Neutrophil (primary cell): Measurements from ENCODE around the gene KIFAP3.

Experiments
- H3K27ac ChIP-seq: fragments of 200-600 bp; sonication (generic); 2 replicates; pipeline ENCODE4 v1.5.1; 2016; ENCODE audit warnings: mild to moderate bottlenecking, moderate library complexity
- H3K27me3 ChIP-seq: fragments of 200-600 bp; sonication (generic); 2 replicates; pipeline ENCODE4 v1.6.0; 2016; ENCODE audit warnings: mild to moderate bottlenecking
- H3K36me3 ChIP-seq: fragments of 200-600 bp; sonication (generic); 2 replicates; pipeline ENCODE4 v1.5.1; 2017
- H3K4me1 ChIP-seq, 2 experiments: fragments of 200-600 bp in 1 of 2; sonication (generic) in 1 of 2; 1 replicate in 1 of 2; 2 replicates in 1 of 2; pipeline versions ENCODE4 v1.5.1 to v1.6.1; 2013 to 2016; ENCODE audit warnings: low read depth in 1 of 2, low read length in 1 of 2, mild to moderate bottlenecking in 1 of 2, moderate library complexity in 1 of 2; ENCODE audit not compliant: control insufficient read depth in 1 of 2, insufficient read depth in 1 of 2
- H3K4me3 ChIP-seq, 2 experiments: fragments of 200-600 bp in 1 of 2; sonication (generic) in 1 of 2; 1 replicate in 1 of 2; 2 replicates in 1 of 2; pipeline ENCODE4 v1.5.1; 2013 to 2016; ENCODE audit warnings: low read depth in 1 of 2, low read length in 1 of 2, mild to moderate bottlenecking in 1 of 2, moderate library complexity in 1 of 2
- H3K9me3 ChIP-seq: fragments of 200-600 bp; sonication (generic); 2 replicates; pipeline ENCODE4 v1.5.1; 2016
- CTCF ChIP-seq: fragments of 200-600 bp; sonication (generic); IDR thresholded peaks from 2 replicates; pipeline ENCODE4 v1.5.1; 2016; ENCODE audit warnings: antibody characterized with exemption

The KIFAP3 gene

DNA sequence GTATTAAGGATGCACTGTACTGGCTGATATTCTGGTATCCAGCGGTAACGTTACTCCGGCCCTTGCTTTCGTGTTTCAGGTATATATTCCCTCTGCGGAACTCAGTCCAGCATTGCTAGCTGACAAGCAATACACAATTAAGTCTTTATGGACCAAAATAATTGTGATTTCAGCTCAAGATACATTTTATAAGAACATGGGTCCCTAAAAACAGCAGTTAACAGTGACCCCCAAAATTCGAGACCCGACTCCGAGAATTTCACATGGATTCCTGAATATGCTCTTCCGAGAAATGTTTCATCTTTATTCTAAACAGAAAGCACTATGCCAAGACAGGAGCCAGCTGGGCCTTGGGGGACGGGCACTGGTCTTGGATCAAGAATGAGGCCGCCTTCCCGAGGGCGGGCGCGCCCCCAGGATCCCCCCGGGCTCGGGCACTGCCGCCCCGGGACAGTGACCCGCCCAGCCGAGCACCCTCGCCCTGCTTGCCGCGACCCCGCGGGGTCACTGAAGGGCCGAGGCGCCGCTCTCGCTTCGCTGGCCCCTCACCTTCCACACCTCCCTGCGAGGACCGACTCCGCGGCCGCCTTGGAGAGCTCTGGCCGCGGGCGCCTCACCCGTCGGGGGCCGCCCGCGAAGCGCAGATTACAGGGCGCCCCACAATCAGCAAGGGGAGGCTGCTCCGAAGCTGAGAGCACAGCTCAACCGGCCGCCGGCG, 181.4 kb downstream of the KIFAP3 start:
- Histone ChIP-seq H3K27ac (peak overlapping the region; percentile 97), H3K4me3 (peak overlapping the region; percentile 88 to 89), H3K27me3 (peaks cover 14% of the 10 kb centered on the region), H3K4me1 (peaks cover 19 to 40% of the 10 kb centered on the region in 2 experiments), H3K36me3 (peaks cover 8% of the 10 kb centered on the region), H3K9me3 (no peaks in the 10 kb centered on the region)
- no peak for TF ChIP-seq CTCF

GRCh38 chr1:169892176-169892926, 182.1 kb downstream of the KIFAP3 start:
- Histone ChIP-seq H3K36me3 (peaks cover 16% of the 10 kb centered on the region), H3K9me3 (no peaks in the 10 kb centered on the region), H3K27me3 (peaks cover 8% of the 10 kb centered on the region), H3K27ac (peak overlapping the region; percentile 97), H3K4me3 (peak overlapping the region; percentile 88 to 89), H3K4me1 (peaks cover 19 to 40% of the 10 kb centered on the region in 2 experiments)
- no peak for TF ChIP-seq CTCF

DNA sequence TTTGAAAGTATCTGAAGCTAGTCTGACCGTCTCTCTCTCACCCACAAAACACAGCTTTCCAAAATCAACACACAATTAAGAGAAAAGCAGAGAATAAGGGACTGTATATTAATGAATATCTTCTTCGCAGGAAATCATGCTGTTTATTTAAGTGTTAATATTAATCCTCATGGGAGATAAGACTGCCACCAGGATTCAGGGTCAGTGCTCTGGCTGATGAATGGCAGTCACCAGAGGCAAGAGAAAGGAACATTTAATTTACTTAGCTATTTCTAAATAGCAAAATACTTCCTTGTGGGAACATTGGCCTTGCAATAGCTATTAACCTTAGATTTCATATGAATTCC, 183.0 kb downstream of the KIFAP3 start:
- H3K36me3 ChIP-seq: peaks cover 24% of the 10 kb centered on the region
- no peaks in the 10 kb centered on the region for H3K9me3 ChIP-seq
- no peaks in the 10 kb centered on the region for H3K27me3 ChIP-seq
- H3K4me3 ChIP-seq: no peak overlapping the region
- TF ChIP-seq CTCF: no peak
- peaks cover 19 to 40% of the 10 kb centered on the region in 2 experiments for H3K4me1 ChIP-seq
- no peak overlapping the region for H3K27ac ChIP-seq

DNA sequence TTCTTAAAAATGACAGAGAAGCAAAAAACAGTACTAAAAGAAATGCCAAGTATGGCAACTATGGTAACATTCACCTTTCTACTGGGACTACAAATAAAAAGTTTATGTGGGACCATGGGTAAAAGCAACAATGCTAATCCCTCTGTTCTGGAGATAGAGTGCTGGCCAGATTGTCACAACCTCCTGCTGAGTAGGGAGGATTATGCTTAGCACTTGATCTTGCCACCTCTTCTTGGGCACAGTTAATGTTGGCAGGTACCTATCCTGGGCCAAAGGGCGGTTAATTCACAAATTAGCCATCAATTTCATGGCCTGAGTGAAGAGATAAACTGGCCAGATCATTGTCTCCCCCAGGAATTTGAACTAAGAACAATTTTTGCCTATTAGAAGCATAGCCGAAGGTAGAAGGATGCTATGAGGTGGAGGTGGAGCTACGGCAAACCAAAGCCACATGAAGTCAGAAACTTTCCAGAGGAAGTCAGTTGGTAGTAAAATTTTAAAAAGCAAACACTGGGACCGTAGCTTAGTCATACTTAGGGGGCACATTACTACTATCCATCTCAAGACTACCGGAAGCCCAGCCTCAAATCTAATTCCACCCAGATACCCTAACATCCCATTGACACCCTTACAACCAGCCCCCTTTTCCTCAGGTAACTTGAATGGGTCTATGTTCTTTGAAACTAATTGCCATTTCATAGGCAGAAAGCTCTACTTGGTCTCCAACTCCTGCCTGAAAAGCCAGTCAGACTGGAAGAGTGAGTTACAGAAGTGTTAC, 183.5 kb downstream of the KIFAP3 start:
- Histone ChIP-seq H3K27ac (no peak overlapping the region), H3K36me3 (peaks cover 30% of the 10 kb centered on the region), H3K4me3 (no peak overlapping the region), H3K27me3 (no peaks in the 10 kb centered on the region), H3K9me3 (no peaks in the 10 kb centered on the region), H3K4me1 (peaks cover 19 to 36% of the 10 kb centered on the region in 2 experiments)
- TF ChIP-seq CTCF: no peak

GRCh38 chr1:169889871-169890270, 184.6 kb downstream of the KIFAP3 start:
- TF ChIP-seq CTCF: no peak

More at GRCh38 chr1:169889871-169890270, 184.6 kb downstream of the KIFAP3 start:
- Histone ChIP-seq H3K4me1 (peaks cover 19 to 31% of the 10 kb centered on the region in 2 experiments), H3K9me3 (no peaks in the 10 kb centered on the region), H3K27me3 (no peaks in the 10 kb centered on the region), H3K36me3 (peaks cover 38% of the 10 kb centered on the region), H3K27ac (no peak overlapping the region), H3K4me3 (no peak overlapping the region)
